K562 (cell line): Measurements from ENCODE around the gene NEDD1. TPM values are rescaled to one million over a fixed set of nuclear protein-coding genes. Genes with fewer than 3 reads are reported as not detected.

Source experiments
- CCNT2 ChIP-seq: IDR thresholded peaks from 2 replicates; pipeline ENCODE4 v1.6.1; 2011; ENCODE audit warnings: borderline replicate concordance, low read depth, mild to moderate bottlenecking, moderate library complexity, mixed read lengths, low read length; ENCODE audit not compliant: insufficient read length; ENCODE audit errors: extremely low read depth
- CHD2 ChIP-seq: IDR thresholded peaks from 2 replicates; pipeline ENCODE4 v1.6.1; 2011; ENCODE audit warnings: low read depth, low read length
- CSDE1 ChIP-seq, 2 experiments: fragments of 450-650 bp; IDR thresholded peaks; 2 replicates each; pipeline ENCODE4 v1.6.1; 2016; ENCODE audit warnings: mild to moderate bottlenecking in 1 of 2
- KLF10 ChIP-seq: fragments of 250-450 bp; sonication (Bioruptor Pico); IDR thresholded peaks from 2 replicates; pipeline ENCODE4 v1.6.1; 2021; ENCODE audit warnings: matching md5 sums
- MAFK ChIP-seq: IDR thresholded peaks from 2 replicates; pipeline ENCODE4 v1.6.1; 2011; ENCODE audit warnings: low read length, improper control_type of control experiment
- MED1 ChIP-seq: sonication (generic); formaldehyde crosslinking; IDR thresholded peaks from 2 replicates; pipeline ENCODE4 v1.8.1; 2023; ENCODE audit warnings: missing genetic modification reagents, borderline replicate concordance
- MYC ChIP-seq, 2 experiments: fragments of 250-450 bp in 1 of 2; sonication (Bioruptor Pico) in 1 of 2; IDR thresholded peaks; 2 replicates each; pipeline versions ENCODE4 v1.5.1 to v1.6.1; 2012 to 2021; ENCODE audit warnings: low read depth in 2 of 2, borderline replicate concordance in 1 of 2, improper control_type of control experiment in 1 of 2, low read length in 1 of 2, mild to moderate bottlenecking in 1 of 2, moderate library complexity in 1 of 2
- SMC3 ChIP-seq: conservative IDR thresholded peaks from 2 replicates; pipeline ENCODE4 v1.6.1; 2011; ENCODE audit warnings: low read depth, low read length, improper control_type of control experiment; ENCODE audit not compliant: insufficient read depth
- SNRNP70 ChIP-seq: fragments of 200-400 bp; formaldehyde crosslinking; optimal IDR thresholded peaks from 2 replicates; pipeline ENCODE3; 2017; ENCODE audit warnings: low read depth, low read length
- WHSC1 ChIP-seq: IDR thresholded peaks from one replicate; pipeline ENCODE4 v1.6.1; 2012; ENCODE audit warnings: low read length, control low read depth, inconsistent platforms
- XRCC3 ChIP-seq: fragments of 450-650 bp; IDR thresholded peaks from 2 replicates; pipeline ENCODE4 v1.6.1; 2017; ENCODE audit warnings: mild to moderate bottlenecking, moderate library complexity
- ZNF184 ChIP-seq: sonication (generic); formaldehyde crosslinking; IDR thresholded peaks from 2 replicates; pipeline ENCODE4 v1.5.0; 2020; ENCODE audit warnings: missing genetic modification reagents
- ZNF23 ChIP-seq: fragments of 250-450 bp; sonication (Bioruptor Pico); IDR thresholded peaks from 2 replicates; pipeline ENCODE4 v1.4.0; 2020; ENCODE audit warnings: mild to moderate bottlenecking
- polyA plus RNA-seq, 8 experiments: library from polyadenylated mRNA; depleted of rRNA in 4 of 8; stranded (reverse) in 5 of 8; unstranded in 3 of 8; fragments of >200 nt; fragmentation: Nextera tagmentation in 2 of 8; fragmentation: Illumina TruSeq in 1 of 8; extraction: Ambion mirVana in 2 of 8; extraction: Trizol in 1 of 8; gene quantifications; 2 replicates each; pipeline versions ENCODE4 v1.2.1 to v1.2.3, GENCODE V29; 2011 to 2014; ENCODE audit warnings: inconsistent platforms in 1 of 8, missing spikeins in 1 of 8
- total RNA-seq, 7 experiments: library from RNA; depleted of rRNA in 6 of 7; stranded (reverse); fragments of >200 nt in 6 of 7; fragmentation: Illumina TruSeq in 2 of 7; extraction: Trizol in 2 of 7; gene quantifications; 2 replicates each; pipeline versions ENCODE4 v1.2.1 to v1.2.3, GENCODE V29; 2011 to 2021; ENCODE audit warnings: low replicate concordance in 1 of 7
- TF ChIP-seq, protein P1 (sequence below): fragments of 450-650 bp; IDR thresholded peaks from 2 replicates; pipeline ENCODE4 v1.7.0; 2016; ENCODE audit warnings: borderline replicate concordance
- TF ChIP-seq, protein P2 (sequence below): sonication (generic); IDR thresholded peaks from 2 replicates; pipeline ENCODE4 v1.6.1; 2016
- TF ChIP-seq, protein P3 (sequence below): fragments of 450-650 bp; IDR thresholded peaks from 2 replicates; pipeline ENCODE4 v1.6.1; 2017; ENCODE audit warnings: antibody characterized with exemption, mild to moderate bottlenecking
- TF ChIP-seq, protein P4 (sequence below), 2 experiments: IDR thresholded peaks; 2 replicates each; pipeline ENCODE4 v1.6.1; 2012; ENCODE audit warnings: improper control_type of control experiment in 2 of 2, low read depth in 2 of 2, low read length in 2 of 2, borderline replicate concordance in 1 of 2
- TF ChIP-seq, protein P5 (sequence below): fragments of 450-650 bp; formaldehyde crosslinking; IDR thresholded peaks from 2 replicates; pipeline ENCODE4 v1.4.0; 2020; ENCODE audit warnings: mild to moderate bottlenecking, moderate library complexity

The NEDD1 gene
- total and polyA plus RNA-seq, 9 of the 15 experiments (the other 6 are each of a cell fraction or from before 2014, with no cell fraction given): 7.5 to 29.3 (median 14.8) TPM

DNA sequence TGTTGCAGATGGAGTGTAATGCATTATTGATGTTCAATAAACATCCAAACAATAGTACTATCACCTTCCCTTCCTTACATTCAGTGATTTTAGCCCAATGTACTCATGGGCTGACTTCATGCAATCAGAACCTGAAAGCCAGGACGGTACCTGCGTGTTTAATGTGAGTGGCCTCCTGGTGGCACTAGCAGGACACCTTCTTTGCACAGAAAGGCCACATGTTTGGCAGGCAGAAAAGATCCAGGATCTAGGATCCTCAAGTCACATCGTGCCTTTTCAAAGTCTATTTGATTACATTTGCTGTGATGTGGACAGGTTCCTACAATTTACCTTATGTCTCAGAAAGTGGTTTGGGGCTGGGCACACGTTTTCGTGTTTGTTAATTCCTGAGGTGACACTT, 82.9 kb downstream of the NEDD1 start (continued):
- TF ChIP-seq MED1 (CRISPR knock-in tag): no peak
- no peak for TF ChIP-seq MYC (IDR thresholded peaks at IDR 0.05; ENCODE audit: low read depth, low read length)
- TF ChIP-seq MYC (CRISPR knock-in tag; IDR thresholded peaks at IDR 0.05; ENCODE audit: borderline replicate concordance, low read depth): no peak
- TF ChIP-seq SNRNP70: no peak
- TF ChIP-seq CCNT2: no peak
- no peak for TF ChIP-seq CHD2
- TF ChIP-seq ZNF23 (CRISPR knock-in tag): no peak
- TF ChIP-seq ZNF184 (CRISPR knock-in tag): no peak
- TF ChIP-seq, protein P1, sequence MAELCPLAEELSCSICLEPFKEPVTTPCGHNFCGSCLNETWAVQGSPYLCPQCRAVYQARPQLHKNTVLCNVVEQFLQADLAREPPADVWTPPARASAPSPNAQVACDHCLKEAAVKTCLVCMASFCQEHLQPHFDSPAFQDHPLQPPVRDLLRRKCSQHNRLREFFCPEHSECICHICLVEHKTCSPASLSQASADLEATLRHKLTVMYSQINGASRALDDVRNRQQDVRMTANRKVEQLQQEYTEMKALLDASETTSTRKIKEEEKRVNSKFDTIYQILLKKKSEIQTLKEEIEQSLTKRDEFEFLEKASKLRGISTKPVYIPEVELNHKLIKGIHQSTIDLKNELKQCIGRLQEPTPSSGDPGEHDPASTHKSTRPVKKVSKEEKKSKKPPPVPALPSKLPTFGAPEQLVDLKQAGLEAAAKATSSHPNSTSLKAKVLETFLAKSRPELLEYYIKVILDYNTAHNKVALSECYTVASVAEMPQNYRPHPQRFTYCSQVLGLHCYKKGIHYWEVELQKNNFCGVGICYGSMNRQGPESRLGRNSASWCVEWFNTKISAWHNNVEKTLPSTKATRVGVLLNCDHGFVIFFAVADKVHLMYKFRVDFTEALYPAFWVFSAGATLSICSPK: peak; percentile 90; the same call in 1 of the 2 replicates
- TF ChIP-seq, protein P2, sequence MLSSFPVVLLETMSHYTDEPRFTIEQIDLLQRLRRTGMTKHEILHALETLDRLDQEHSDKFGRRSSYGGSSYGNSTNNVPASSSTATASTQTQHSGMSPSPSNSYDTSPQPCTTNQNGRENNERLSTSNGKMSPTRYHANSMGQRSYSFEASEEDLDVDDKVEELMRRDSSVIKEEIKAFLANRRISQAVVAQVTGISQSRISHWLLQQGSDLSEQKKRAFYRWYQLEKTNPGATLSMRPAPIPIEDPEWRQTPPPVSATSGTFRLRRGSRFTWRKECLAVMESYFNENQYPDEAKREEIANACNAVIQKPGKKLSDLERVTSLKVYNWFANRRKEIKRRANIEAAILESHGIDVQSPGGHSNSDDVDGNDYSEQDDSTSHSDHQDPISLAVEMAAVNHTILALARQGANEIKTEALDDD: no peak
- TF ChIP-seq CSDE1 (IDR thresholded peaks at IDR 0.05): no peak
- no peak for TF ChIP-seq XRCC3
- TF ChIP-seq, protein P3, sequence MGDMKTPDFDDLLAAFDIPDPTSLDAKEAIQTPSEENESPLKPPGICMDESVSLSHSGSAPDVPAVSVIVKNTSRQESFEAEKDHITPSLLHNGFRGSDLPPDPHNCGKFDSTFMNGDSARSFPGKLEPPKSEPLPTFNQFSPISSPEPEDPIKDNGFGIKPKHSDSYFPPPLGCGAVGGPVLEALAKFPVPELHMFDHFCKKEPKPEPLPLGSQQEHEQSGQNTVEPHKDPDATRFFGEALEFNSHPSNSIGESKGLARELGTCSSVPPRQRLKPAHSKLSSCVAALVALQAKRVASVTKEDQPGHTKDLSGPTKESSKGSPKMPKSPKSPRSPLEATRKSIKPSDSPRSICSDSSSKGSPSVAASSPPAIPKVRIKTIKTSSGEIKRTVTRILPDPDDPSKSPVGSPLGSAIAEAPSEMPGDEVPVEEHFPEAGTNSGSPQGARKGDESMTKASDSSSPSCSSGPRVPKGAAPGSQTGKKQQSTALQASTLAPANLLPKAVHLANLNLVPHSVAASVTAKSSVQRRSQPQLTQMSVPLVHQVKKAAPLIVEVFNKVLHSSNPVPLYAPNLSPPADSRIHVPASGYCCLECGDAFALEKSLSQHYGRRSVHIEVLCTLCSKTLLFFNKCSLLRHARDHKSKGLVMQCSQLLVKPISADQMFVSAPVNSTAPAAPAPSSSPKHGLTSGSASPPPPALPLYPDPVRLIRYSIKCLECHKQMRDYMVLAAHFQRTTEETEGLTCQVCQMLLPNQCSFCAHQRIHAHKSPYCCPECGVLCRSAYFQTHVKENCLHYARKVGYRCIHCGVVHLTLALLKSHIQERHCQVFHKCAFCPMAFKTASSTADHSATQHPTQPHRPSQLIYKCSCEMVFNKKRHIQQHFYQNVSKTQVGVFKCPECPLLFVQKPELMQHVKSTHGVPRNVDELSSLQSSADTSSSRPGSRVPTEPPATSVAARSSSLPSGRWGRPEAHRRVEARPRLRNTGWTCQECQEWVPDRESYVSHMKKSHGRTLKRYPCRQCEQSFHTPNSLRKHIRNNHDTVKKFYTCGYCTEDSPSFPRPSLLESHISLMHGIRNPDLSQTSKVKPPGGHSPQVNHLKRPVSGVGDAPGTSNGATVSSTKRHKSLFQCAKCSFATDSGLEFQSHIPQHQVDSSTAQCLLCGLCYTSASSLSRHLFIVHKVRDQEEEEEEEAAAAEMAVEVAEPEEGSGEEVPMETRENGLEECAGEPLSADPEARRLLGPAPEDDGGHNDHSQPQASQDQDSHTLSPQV: no peak
- TF ChIP-seq MAFK: no peak
- no peak for TF ChIP-seq KLF10
- TF ChIP-seq, protein P4, sequence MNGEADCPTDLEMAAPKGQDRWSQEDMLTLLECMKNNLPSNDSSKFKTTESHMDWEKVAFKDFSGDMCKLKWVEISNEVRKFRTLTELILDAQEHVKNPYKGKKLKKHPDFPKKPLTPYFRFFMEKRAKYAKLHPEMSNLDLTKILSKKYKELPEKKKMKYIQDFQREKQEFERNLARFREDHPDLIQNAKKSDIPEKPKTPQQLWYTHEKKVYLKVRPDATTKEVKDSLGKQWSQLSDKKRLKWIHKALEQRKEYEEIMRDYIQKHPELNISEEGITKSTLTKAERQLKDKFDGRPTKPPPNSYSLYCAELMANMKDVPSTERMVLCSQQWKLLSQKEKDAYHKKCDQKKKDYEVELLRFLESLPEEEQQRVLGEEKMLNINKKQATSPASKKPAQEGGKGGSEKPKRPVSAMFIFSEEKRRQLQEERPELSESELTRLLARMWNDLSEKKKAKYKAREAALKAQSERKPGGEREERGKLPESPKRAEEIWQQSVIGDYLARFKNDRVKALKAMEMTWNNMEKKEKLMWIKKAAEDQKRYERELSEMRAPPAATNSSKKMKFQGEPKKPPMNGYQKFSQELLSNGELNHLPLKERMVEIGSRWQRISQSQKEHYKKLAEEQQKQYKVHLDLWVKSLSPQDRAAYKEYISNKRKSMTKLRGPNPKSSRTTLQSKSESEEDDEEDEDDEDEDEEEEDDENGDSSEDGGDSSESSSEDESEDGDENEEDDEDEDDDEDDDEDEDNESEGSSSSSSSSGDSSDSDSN (IDR thresholded peaks at IDR 0.05; ENCODE audit: borderline replicate concordance in 1 of 2, low read depth in 2 of 2, low read length in 2 of 2): no peak
- TF ChIP-seq SMC3: peak; percentile 34; the same call in 1 of the 2 replicates
- no peak for TF ChIP-seq WHSC1
- TF ChIP-seq, protein P5, sequence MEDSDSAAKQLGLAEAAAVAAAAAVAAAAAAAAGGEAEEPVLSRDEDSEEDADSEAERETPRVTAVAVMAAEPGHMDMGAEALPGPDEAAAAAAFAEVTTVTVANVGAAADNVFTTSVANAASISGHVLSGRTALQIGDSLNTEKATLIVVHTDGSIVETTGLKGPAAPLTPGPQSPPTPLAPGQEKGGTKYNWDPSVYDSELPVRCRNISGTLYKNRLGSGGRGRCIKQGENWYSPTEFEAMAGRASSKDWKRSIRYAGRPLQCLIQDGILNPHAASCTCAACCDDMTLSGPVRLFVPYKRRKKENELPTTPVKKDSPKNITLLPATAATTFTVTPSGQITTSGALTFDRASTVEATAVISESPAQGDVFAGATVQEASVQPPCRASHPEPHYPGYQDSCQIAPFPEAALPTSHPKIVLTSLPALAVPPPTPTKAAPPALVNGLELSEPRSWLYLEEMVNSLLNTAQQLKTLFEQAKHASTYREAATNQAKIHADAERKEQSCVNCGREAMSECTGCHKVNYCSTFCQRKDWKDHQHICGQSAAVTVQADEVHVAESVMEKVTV: peak; percentile 53; the same call in 1 of the 2 replicates
